Left lung (tissue), 10 donors: Measurements from ENCODE around the gene CCDC158. TPM values are rescaled to one million over a fixed set of nuclear protein-coding genes. Genes with fewer than 3 reads are reported as not detected.

Source experiments
- ATAC-seq: fragments of 200-7000 bp; cut with Tn5 transposase; one replicate; pipeline ENCODE4 v1.9.1; 2020; ENCODE audit warnings: moderate library complexity
- DNase-seq, 4 donors: peaks; one replicate each; pipeline ENCODE4 v3.0.0-alpha.2; 2013 to 2020
- H3K27ac ChIP-seq, 2 donors: fragments of 200-600 bp; sonication (generic) in 1 of 2; one replicate each; pipeline versions ENCODE4 v1.5.0 to v1.8.0; 2020 to 2021
- H3K27me3 ChIP-seq, 2 donors: fragments of 200-600 bp; sonication (generic) in 1 of 2; one replicate each; pipeline versions ENCODE4 v1.5.0 to v1.8.0; 2020 to 2021
- H3K36me3 ChIP-seq, 2 donors: fragments of 200-600 bp; sonication (generic) in 1 of 2; one replicate each; pipeline versions ENCODE4 v1.5.0 to v1.8.0; 2020 to 2021
- H3K4me1 ChIP-seq, 2 donors: fragments of 200-600 bp; one replicate each; pipeline ENCODE4 v1.8.0; 2021
- H3K4me3 ChIP-seq, 2 donors: fragments of 200-600 bp; sonication (generic) in 1 of 2; one replicate each; pipeline versions ENCODE4 v1.5.0 to v1.8.0; 2020 to 2021; ENCODE audit warnings: mild to moderate bottlenecking in 1 of 2
- H3K9me3 ChIP-seq, 2 donors: fragments of 200-600 bp; sonication (generic) in 1 of 2; one replicate each; pipeline versions ENCODE4 v1.5.0 to v1.8.0; 2020 to 2021
- CTCF ChIP-seq, 2 donors: fragments of 200-600 bp; sonication (generic) in 1 of 2; IDR thresholded peaks; one replicate each; pipeline versions ENCODE4 v1.5.0 to v1.8.0; 2021; ENCODE audit warnings: antibody characterized with exemption in 2 of 2
- intact Hi-C, 2 donors: fragments of 100-400 bp; cut with DNase I; formaldehyde crosslinking; loops; one replicate each; pipeline versions ENCODE4 v1.11.2 to v1.14.2; 2022
- polyA plus RNA-seq, 6 donors: library from polyadenylated mRNA; unstranded; fragments of 120-200 nt; gene quantifications; one replicate each; pipeline ENCODE4 v1.2.1, GENCODE V29; 2013; ENCODE audit not compliant: insufficient read length in 6 of 6
- total RNA-seq, 2 donors: library from RNA; stranded (reverse); fragmentation: NEBNext Ultra II Directional; extraction: Animal tissue kit (Norgen Biotek cat#: 25700); gene quantifications; one replicate each; pipeline ENCODE4 v1.2.1, GENCODE V29; 2021
- donor health status: DM: no; HTN: yes; CAD: no.
- donor health status: DM: no; HTN: no; CAD: no.

CCDC158 gene
- total and polyA plus RNA-seq, 8 donors, result 0.47 to 1.6 (median 0.84) TPM

DNA sequence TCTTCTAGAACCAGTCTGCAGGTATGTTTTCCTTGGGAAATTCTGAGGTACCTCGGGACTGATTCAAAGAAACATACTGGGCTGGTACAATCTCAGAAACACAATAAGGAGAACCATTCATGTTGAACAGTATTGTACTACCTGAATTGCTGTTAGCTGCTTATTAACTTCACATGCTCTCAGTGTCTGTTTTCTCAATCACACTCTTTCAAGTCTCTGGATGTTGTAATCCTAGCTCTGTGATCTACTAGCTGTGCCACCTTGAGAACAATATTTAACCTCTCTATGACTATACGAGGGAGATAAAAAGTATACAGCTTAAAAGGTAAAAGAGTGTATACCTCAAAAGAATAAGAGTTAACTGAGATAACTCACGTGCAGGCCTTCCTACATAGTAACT is 10.3 kb downstream of the CCDC158 start:
- no peaks in the 10 kb centered on the region for H3K4me1 ChIP-seq
- no peak for TF ChIP-seq CTCF (IDR thresholded peaks at IDR 0.05)
- H3K9me3 ChIP-seq, result no peaks in the 10 kb centered on the region
- ATAC-seq (peak; percentile 62), DNase-seq (no peak)
- H3K27me3 ChIP-seq, result no peaks in the 10 kb centered on the region
- intact Hi-C loops, result no loop called here
- no peaks in the 10 kb centered on the region for H3K36me3 ChIP-seq
- H3K4me3 ChIP-seq, result no peak overlapping the region
- H3K27ac ChIP-seq, result no peak overlapping the region

- Histone ChIP-seq H3K36me3 (no peaks in the 10 kb centered on the region), H3K4me3 (no peak overlapping the region), H3K27ac (no peak overlapping the region), H3K9me3 (no peaks in the 10 kb centered on the region), H3K4me1 (no peaks in the 10 kb centered on the region), H3K27me3 (no peaks in the 10 kb centered on the region)
- intact Hi-C loops, result no loop called here
- ATAC-seq, result no peak
- no peak for TF ChIP-seq CTCF (IDR thresholded peaks at IDR 0.05)
- no peak for DNase-seq
Measured at GRCh38 chr4:76407440-76408119, 13.4 kb downstream of the CCDC158 start.

- no peak overlapping the region for H3K4me3 ChIP-seq
- no peak for TF ChIP-seq CTCF (IDR thresholded peaks at IDR 0.05)
- DNase-seq (no peak), ATAC-seq (peak; percentile 57)
- H3K27me3 ChIP-seq, result no peaks in the 10 kb centered on the region
- no peaks in the 10 kb centered on the region for H3K9me3 ChIP-seq
- H3K27ac ChIP-seq, result no peak overlapping the region
- no peaks in the 10 kb centered on the region for H3K36me3 ChIP-seq
- H3K4me1 ChIP-seq, result no peaks in the 10 kb centered on the region
- intact Hi-C loops, result no loop called here
Measured at GRCh38 chr4:76406081-76406480, 14.9 kb downstream of the CCDC158 start.

DNA sequence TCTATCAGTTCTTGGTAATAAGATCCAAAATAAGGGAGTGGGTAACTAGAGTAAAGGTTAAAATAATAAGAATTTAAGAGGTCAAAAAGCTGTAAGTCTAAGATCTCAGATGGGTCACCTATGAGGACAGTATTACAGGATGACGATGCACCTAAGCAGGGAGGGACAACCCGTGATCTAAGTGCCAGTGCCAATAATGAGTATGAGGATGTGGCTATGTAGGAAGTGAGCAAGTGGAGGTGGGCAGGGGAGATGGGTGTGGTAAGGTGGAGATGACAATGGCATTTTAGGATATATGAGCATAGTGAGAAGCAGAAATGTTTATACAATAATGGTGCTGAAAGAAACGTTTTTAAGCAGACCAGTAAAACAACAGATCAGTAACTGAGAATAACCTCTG is 19.3 kb downstream of the CCDC158 start:
- intact Hi-C loops, result no loop called here
- TF ChIP-seq CTCF (IDR thresholded peaks at IDR 0.05), result no peak
- DNase-seq (no peak), ATAC-seq (no peak)
- no peaks in the 10 kb centered on the region for H3K36me3 ChIP-seq
- H3K27ac ChIP-seq, result no peak overlapping the region
- no peaks in the 10 kb centered on the region for H3K4me1 ChIP-seq
- H3K9me3 ChIP-seq, result no peaks in the 10 kb centered on the region
- H3K4me3 ChIP-seq, result no peak overlapping the region
- H3K27me3 ChIP-seq, result no peaks in the 10 kb centered on the region

- ATAC-seq (no peak), DNase-seq (no peak)
- Histone ChIP-seq H3K27me3 (no peaks in the 10 kb centered on the region), H3K36me3 (no peaks in the 10 kb centered on the region), H3K4me3 (no peak overlapping the region), H3K4me1 (no peaks in the 10 kb centered on the region), H3K27ac (no peak overlapping the region), H3K9me3 (peaks cover 0 to 19% of the 10 kb centered on the region in 2 donors)
- no peak for TF ChIP-seq CTCF (IDR thresholded peaks at IDR 0.05)
- intact Hi-C loops, result no loop called here
Measured at GRCh38 chr4:76388160-76388908, 32.6 kb downstream of the CCDC158 start.
